GM12873 (cell line): ENCODE measurements around the gene MS4A6A.

Source experiments
- TF ChIP-seq, protein P1 (sequence below): IDR thresholded peaks from 2 replicates; pipeline ENCODE4 v1.5.1; 2012; ENCODE audit warnings: low read depth, mild to moderate bottlenecking, moderate library complexity, low read length, control low read depth; ENCODE audit not compliant: insufficient read depth; ENCODE audit errors: missing control alignments

Gene MS4A6A

GRCh38 chr11:60159868-60160267, 23.0 kb downstream of the MS4A6A start:
- TF ChIP-seq, protein P1, sequence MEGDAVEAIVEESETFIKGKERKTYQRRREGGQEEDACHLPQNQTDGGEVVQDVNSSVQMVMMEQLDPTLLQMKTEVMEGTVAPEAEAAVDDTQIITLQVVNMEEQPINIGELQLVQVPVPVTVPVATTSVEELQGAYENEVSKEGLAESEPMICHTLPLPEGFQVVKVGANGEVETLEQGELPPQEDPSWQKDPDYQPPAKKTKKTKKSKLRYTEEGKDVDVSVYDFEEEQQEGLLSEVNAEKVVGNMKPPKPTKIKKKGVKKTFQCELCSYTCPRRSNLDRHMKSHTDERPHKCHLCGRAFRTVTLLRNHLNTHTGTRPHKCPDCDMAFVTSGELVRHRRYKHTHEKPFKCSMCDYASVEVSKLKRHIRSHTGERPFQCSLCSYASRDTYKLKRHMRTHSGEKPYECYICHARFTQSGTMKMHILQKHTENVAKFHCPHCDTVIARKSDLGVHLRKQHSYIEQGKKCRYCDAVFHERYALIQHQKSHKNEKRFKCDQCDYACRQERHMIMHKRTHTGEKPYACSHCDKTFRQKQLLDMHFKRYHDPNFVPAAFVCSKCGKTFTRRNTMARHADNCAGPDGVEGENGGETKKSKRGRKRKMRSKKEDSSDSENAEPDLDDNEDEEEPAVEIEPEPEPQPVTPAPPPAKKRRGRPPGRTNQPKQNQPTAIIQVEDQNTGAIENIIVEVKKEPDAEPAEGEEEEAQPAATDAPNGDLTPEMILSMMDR: no peak

DNA sequence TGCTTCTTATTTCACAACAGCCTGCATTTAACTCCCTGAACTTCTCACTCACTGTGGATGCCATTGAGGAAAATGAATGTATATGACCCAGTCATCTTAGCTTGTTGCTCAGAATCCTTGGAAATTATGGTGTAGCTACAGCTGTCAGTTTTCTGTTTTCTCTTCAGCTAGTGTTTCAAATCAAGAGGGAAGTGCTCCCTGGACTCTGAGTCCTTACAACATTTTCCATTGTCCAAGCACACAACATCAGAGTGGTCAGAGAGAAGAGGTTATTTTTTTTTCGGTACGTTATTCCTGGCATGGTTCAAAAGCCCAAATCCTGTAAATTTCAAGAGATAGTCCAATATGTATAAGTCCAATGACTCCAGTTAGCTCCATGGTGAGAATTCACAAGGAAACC, 23.6 kb downstream of the MS4A6A start:
- TF ChIP-seq, protein P1: no peak

DNA sequence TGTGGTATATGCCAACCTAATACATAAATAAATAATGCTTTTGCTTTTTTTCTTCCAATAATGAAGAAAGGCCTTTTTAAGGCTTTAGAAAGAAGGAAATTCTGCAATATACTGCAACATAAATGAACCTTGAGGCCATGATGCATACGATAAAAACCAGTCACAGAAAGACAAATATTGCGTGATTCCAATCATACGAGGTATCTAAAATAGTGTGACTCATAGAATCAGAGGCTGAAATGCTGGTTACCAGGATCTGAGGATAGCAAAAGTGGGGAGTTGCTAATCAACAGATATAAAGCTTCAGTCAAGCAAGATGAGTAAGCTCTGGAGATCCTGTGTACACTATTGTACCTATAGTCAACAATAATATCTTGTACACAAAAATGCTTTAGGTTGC, 24.2 kb downstream of the MS4A6A start:
- TF ChIP-seq, protein P1: no peak

GRCh38 chr11:60155931-60156330, 27.0 kb downstream of the MS4A6A start:
- TF ChIP-seq, protein P1: no peak

DNA sequence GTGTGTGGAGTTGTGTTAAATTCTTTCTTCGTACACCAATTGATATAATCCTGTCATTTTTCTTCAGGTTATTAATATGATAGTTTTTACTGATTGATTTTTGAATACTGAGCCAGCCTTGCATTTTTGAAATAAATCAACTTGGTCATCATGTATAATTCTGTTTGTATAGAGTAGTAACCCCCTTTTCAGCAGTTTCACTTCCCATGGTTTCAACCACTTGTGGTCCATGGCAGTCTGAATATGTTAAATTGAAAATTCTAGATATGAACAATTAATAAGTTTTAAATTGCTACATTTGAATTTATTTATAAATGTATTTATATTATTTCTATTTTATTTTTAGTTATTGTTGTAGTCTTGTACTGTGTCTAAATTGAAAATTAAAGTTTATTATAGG, 32.6 kb downstream of the MS4A6A start:
- TF ChIP-seq, protein P1: no peak

GRCh38 chr11:60145677-60146076, 37.2 kb downstream of the MS4A6A start:
- TF ChIP-seq, protein P1: no peak

- TF ChIP-seq, protein P1: no peak
These were observed 39.1 kb downstream of the MS4A6A start for GRCh38 chr11:60143768-60144167.
